ENCODE measurements around the gene TBC1D21.
A peak's percentile ranks its signal among the peaks of the same experiment; 100 is the strongest.

The TBC1D21 gene

DNA sequence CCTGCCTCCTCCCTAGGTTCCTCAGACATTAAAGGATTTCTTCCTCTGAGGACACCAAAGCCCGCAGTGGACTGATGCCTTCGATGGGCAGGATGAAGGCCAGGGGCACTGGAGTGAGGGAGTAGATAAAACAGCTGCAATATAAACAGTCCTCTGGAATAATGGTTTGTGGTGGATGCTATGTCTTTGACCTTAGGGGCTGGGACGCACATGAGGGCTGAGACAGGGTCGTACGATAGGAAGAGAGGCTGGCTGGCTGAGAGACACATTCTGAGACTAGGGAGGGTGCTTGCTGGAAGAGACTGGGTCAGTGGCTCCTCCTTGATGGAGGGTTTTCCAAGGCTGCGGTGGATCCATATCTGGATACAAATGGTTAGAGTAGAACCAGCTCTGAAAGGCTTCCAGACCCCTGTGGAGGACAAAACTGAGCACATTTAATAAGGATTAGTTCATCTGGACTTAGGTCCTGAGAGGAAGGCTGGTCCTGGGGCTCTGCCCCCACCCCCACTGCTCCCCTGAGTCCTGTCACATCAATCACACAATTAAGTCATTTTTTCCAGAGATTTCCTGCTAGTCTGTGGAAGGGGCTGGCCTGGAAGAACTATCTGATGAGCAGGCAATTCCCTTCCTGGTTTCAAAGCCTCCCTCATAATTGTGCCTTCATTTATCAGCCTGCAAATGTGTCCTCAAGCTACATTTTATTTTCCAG, 15.8 kb downstream of the TBC1D21 start:
- no peak for DNase-seq (ENCODE audit: low read depth)

DNA sequence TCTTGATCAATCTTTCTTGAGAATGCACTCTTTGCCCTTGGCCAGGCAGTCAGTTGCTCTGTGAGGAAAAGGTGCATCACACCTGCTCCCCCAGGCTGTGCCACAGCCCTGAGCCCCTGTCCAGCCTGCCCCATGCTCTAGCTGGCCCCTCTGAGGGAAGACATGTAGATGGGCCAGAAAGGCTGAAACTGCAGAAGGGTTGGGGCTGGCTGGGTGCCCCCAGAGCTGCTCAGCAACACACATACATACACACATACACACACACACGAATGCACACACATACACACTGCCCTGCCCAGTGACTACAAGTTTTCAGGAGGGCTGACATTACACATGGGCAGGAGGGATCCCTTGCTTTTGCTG, 16.4 kb downstream of the TBC1D21 start:
- DNase-seq (ENCODE audit: low read depth) = no peak

DNA sequence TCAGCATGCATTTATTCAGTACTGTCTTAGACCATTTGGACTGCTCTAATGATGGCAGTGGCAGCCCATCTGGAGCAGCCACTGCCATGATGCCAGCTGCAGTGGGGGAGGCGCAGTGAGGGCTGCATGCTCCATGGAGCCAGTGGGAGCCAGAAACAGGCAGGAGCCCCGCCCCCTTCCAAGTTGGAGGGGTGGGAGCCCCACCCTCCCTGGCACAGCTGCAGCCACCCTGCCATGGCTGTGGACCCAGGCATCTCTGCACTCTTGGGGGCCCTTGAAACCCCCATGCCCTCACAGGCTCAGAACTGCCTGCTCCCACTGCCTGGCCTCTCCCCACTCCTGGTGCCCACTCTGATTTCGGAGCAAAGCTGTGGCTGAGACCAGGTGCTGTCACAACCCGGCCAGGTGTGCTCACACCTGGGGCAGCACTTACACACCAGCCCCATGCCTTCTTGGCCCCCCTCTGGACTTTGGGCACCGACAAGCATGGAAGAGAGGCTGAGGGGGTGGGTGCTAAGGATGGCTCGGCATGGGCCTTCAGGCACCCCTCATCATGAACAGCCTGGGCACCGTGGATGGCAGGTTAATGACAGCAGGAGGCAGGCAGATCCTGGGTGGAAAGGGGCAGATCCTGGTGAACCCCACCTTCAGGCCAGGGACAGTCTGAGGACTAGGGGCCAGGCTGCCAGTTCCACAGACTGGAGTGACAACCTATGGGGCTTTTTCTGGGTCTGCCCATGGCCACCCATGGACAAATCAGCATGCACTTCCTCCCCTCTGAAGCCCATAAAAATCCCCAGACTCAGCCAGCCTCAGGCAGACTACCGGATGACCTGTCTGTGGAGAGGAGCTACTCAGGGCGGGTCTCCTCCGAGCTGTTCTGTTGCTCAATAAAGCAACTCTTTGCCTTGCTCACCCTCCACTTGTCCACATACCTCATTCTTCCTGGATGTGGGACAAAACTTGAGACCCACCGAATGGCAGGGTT, 18.3 kb downstream of the TBC1D21 start:
- no peak for DNase-seq (ENCODE audit: low read depth)

DNA sequence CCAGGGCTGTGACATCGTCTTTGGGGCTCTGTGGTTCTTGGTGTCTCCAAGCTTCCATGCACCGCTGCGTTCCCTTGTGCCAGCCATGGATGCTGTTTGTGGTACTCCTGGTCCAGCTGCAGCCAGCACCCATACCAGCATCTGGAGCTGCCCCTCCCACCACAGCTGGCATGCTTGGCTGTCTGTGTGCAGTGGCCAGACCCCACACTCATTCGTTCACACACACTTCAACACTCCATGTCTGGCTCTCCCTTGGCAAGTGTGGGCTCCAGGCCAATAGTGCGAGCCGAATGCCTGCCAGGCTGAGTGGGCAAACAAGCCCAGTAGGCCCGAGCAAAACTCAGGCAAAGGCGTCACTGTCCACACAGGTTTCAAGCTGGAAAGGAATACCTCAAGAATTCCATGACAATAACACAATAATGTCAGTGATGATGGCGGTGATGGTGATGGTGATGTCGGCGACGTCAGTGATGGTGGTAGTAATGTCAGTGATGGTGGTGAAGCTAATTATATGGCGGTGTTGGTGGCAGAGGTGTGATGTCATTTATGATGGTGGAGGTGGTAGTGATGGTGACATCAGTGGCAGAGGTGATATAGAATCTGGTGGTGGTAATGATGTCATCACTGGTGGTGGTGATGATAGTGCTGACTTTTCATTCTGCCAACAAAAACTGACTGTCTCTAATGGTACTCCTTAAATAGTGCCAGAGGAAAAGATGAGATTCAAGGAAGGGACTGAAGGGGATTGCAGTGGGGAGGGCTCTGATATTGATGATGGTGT, 19.3 kb downstream of the TBC1D21 start:
- DNase-seq (ENCODE audit: low read depth) = no peak

DNA sequence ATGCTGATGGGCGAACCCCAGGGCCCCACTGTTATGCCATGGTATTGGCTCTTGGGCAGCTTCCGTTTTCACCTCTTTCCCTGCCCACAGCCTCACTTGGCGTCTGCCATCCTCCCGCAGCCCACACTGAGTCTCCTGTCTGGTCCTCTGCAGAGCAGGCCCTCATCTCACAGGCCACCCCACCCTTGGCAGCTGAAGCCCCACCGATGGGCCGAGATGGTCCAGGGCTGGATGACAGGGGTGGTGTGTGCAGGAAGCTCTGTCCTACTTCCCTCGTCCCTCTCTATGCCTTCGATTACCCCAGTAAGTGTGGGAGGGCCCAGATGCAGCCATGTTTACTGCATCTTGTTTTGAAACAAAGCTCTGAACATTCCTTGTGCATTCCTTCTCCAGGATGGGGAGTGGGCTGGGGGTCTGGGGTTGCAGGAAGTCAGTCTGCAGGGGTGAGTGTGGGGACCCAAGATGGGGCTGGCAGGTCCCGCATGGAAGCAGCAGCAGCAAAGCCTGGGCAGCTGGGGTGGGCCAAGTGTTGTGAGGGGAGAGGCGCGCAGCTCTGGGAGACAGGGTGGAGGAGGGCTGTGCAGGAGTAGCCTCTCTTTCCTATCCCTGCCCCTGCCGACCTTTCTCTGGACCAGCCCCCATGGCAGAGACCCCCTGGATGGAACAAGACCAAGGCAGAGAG, 20.9 kb downstream of the TBC1D21 start:
- no peak for DNase-seq (ENCODE audit: low read depth)

DNA sequence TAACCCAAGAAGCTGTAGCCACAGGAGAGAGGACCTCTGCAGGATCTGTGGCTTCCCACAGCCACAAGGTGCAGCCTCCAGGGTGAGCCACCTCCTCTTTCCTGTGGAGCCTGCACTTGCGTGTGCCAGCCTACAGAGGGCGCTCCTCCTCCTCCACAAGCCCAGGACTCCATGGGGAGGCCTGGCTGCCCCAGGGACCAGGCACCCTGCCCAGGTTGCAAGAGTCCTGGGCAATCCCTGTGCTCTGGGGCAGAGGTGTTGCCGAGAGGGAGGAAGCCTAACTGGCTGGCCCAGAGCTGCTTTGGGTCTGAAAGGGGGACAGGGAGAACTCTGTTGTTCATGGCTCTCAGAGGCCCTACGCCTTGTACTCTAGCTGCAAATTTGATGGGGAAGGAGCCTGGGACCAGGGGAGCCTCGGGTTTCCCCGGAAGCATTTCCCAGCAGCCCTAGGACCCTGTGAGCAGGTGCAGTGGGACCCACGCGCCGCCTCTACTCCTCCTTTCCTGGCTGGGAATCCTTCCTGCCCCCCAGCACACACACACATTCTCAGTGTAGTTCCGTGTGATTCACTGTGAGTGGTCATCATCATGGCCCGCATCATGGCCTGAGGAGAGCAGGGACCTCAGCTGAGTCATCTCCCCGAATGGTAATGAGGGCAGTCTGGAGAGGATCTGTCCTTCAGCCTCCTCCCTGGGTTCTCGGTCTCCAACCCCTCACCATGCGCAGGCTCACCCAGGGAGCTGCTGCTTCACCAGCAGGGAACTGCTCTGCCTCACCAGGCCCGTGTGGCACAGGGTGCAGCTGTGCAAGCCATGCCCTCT, 24.3 kb downstream of the TBC1D21 start:
- peak; percentile 14 for DNase-seq (ENCODE audit: low read depth)

DNA sequence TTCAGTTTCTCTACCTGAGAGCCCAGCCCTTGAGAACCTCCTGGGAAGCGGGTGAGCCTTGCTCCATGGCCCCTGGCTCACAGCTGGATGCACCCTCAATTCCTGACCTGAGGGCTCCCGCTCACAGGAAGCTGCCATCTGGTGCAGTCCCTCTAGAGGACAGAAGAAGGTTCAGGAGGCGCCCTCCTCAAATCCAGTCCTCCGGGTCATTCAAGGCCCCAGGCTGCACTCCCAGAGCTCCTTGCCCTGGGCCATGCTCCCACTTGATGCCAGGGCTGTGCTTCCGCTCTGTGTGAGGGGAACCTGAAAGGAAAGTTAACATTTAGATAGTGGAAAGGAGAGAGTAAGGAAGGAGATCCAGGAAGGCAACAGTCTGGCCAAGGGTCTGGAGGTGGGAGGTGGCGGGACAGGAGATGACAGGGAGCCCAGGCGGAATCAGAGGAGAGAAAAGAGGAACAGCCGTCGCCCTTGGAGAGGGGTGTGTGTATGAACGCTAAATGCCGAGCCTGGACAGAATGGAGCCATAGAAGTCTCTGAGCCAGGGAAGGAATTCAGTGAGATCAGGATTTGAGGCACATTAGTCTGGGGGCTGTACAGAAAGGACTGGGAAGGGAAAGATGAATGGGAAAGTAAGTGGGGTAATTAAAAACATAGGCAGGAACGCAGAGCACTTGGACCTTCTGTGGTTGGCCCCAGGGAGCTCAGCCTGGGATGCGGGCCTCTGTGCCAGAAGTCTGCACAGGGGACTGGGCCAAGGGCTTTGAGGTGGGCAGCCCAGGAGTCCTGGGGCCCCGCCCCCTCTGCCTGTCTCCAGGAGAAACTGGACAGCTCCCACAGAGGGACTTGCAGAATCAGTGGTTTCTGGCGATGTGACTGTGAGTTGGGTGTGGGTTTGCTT, 26.1 kb downstream of the TBC1D21 start:
- DNase-seq (ENCODE audit: low read depth) = no peak

DNA sequence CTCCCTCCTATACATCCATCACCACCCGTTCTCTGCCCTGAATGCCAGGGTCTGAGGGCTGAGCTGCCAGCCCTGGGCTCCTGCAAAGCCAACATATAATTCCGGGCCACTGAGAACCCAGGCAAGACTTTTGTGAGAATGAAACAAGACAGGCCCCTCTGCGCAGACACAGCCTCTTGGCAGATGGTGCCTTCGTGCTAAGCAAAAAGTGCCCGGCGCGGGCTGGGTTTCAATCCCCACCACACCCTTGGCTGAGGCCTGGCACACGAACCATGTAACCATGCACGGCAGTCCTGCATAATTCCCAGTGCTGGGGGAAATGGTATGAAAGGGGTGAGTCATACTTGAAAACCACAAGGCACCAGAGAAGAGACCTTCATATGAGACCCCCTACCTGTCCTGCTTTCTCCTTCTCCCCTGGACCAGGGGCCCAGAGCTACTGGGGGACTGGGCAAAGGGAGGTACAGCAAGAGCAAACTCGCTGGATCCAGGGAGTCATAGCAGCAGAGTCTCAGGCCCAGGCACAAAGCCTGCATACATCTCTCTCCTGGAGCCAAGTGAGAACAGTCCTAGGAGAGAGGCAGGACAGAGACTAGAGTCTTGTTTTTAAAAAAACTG, 26.8 kb downstream of the TBC1D21 start:
- DNase-seq (ENCODE audit: low read depth) = no peak

DNA sequence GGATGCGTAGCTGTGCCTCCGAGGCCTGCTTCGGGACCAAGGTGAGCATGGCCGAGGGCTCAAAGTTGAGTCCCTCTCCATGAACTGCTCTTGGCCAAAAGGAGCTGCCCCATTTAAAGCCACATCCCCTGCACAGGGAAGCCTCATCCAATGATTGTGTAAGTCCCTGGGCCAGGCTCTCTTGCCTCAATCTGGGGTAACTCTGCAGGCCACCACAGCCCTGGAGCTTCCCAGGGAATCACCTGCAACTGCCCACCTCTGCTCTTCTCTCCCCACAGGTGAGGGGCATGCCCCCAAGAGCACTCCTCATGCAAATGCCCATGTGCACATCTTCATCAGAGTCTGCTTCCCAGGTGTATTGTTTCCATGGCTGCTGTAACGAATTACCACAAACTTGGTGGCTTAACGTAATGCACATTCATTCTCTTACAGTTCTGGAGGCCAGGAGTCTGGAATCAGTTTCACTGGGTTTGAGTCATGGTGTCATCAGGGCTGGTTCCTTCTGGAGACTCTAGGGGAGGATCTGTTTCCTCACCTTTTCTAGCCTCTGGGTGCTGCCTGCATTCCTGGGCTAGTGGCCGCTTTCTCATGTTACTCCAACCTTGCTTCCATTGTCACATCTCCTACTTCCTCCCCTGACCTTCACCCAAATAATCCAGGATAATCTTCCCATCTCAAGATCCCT, 27.9 kb downstream of the TBC1D21 start:
- no peak for DNase-seq (ENCODE audit: low read depth)

DNA sequence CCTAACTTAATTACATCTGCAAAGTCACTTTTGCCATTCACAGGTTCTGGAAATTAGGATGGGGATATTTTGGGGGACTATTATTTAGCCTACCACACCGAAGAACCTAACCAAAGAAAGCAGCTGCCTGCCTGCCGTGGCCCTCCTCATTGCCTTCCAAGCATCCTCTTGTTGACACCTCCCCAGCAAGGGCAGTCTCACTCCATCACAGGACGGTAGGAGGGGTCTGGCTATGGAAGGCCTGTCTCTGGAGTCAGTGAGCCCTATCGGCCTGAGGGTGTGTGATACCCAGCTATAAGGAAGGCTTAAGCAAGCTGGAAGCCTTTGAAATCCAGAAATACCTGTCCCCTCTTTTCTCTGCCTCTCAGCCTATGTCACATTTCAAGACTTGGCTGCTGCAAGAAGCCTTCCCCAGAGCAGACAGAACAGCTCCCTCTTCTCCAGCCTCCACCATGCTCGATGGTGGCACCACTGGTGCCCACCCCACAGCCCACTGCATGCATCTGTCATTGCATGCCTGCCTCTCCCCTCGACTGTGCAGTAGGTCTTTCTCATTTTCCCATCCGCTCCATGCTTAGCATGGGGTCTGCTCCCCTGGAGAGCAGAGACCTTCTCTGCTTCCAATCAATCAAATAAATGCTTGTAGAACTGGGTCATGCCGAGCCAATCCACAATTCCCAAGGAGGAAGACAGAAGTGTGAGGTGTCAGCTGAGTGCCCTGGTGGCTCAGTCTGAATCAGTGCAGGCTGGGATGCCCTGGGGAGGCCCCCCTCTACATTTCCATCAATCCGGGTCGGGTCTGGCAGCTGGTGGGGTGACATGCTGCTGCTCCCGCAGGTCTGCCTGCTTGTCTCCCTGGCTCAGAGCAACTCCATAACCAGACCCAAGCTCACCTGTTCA, 29.0 kb downstream of the TBC1D21 start:
- no peak for DNase-seq (ENCODE audit: low read depth)

DNA sequence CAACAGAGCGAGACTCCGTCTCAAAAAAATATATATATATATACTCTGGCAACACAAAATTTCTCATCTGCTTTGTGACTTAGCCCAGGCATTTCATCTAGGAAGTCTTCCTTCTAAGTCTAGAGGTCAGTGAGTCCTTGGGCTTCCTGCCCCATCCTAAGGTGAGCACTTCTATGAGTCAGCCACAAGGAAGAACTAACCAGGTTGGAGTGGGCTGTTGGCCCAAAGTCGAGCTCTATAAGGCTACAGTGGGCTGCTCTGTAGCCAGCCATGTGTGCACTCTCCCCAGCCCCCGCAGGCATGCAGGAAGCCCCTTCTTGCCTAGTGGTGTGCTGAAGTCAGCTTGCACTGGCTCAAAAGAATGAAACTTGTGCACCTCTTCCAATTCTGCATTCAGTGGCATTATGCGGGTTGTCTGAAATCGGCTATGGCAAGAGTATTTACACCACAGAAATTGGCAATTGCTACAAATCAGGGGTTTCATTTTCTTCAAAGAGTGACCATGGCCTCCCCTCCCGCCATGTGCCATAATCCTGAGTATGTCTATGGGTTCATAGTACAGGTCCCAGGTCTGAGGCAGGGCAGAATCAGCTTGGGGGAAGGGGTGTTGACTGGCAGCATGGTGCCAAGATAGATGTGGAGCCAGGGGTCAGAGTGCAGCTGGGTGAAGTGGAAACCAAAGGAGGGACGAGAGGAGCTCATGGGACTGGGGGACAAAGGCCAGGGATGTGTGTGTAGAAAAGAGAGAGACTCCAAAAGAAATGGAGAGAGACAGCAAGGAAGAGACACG, 30.9 kb downstream of the TBC1D21 start:
- DNase-seq (ENCODE audit: low read depth) = no peak

DNA sequence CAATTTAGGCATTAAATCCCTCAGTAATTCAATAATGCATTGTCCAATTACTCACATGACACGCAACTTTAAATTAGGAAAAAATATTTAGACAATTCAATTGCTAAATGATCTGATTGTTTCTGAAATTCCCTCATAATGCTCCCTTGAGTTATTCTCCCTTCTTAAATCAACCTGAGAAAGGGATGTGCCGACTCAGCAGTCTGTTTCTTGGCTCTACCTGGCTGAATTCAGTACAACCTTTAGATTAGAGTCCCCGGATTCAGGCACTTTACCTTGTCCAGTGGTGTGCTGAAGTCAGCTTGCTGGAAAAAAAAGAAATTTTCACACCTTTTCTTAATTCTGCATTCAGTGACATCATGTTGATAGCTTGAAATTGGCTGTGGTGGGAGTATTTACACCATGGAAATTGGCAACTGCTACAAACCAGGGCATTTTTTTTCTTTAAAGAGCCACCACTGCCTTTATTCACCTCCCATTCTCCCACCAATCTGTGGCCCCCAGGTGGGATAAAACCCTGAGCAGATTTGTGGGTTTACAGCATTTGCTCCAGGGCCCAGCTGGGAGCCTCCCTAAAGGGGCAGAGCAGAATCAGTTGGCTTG, 32.0 kb downstream of the TBC1D21 start:
- DNase-seq (ENCODE audit: low read depth) = no peak

DNA sequence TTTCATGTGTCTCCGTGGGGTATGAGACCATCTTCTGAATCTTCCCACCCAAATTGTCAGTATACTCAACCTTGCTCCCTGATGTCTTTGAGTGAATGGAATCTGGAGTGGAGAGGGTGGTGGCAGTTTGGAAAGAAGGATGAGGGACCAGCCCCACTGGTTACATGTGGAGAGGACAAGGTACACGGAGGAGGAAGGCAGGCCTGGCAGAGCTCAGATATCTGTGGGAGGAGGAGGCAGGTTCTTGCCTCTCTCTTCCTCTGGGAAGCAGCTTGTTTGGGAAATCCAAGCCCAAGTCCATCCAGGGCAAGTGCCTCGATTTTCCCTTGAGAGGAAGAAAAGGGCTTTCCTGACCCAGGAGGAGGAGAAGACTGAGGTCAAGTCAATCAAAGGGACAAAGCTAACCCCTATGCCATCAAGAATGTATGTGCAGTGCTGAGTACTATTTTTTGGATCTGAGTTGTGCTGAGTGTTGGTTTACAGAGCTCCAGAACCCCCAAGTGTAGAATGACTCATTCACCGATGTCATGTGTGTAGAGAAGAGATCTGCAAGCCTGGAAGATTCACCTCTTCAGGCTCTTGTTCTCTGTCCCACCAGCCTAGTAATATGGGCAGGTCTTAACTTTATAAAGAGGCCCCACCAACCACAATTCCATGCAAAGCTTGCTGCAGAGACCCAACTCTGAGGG, 33.1 kb downstream of the TBC1D21 start:
- no peak for DNase-seq (ENCODE audit: low read depth)

DNA sequence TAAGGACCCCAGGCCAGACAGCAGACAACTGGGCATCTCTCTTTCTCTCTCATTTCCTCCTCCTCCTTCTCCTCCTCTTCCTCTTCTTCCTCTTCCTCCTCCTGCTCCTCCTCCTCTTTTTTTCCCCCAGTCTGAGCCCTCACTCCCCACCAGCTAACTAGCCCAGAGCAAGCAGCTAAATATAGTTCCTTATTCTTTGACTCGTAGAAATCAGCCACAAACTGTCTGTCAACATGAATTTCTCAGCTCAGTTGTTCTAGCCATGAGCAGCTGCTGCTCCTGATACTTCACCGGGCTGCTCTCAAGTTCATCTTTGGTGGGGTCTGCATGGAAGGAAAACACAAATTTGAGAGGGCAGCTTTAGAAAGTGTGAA, 33.7 kb downstream of the TBC1D21 start:
- DNase-seq (ENCODE audit: low read depth) = no peak

DNA sequence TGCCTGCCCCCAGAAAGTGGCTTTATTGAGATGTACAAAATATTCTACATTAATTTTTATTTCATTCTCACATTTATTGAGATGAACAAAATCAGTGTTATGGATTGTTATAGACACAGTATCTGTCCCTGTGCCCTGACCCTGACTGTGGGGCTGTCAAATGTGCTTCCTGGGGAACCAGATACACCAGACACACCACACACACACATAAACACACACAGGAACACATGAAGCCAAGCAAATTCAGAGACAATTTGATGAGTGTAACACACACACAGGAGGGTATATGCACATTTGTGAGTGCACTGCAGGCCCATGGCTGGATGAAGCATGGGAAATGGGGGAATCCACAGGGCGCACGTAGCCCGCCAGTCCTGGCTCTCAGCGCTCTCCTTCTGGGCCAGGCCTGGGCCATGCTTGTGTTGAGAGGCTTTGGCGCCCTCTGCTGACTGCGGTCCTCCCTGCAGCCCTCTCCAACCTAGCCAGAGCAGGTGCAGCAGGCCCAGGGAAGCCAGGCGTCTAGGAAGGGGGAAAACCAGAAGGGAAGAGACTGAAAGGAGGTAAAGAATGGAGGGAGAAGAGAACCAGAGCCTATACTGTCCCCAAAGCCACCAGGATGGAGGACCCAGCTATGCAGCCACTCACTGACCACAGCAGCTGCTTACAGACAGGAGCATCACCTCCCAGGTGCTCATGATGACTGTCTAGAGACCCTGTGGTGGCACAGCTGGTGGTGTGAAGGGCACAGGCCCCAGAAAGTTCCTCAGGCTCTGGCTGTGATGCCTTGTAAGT, 34.9 kb downstream of the TBC1D21 start:
- DNase-seq (ENCODE audit: low read depth) = peak; percentile 48

DNA sequence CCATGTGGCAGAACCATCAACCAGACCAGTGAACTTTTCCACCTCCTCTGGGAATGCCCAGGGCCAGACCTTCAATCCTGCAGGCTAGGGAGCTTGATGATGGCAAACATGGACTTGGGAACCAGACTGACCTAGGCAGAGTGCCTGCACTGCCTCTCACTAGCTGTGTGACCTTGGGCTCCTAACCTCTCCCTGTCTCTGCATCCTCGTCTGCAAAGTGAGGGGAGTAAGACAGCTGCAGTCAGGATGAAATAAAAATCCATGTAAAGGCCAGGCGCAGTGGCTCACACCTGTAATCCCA, 35.4 kb downstream of the TBC1D21 start:
- no peak for DNase-seq (ENCODE audit: low read depth)
